ENCODE results near the gene TRPT1. TPM values are rescaled to one million over a fixed set of nuclear protein-coding genes. Genes with fewer than 3 reads are reported as not detected.

Gene TRPT1
- polyA plus RNA-seq, 2 of the 4 experiments (the other 2 are of a cell fraction), result 18.6 to 28.5 TPM

DNA sequence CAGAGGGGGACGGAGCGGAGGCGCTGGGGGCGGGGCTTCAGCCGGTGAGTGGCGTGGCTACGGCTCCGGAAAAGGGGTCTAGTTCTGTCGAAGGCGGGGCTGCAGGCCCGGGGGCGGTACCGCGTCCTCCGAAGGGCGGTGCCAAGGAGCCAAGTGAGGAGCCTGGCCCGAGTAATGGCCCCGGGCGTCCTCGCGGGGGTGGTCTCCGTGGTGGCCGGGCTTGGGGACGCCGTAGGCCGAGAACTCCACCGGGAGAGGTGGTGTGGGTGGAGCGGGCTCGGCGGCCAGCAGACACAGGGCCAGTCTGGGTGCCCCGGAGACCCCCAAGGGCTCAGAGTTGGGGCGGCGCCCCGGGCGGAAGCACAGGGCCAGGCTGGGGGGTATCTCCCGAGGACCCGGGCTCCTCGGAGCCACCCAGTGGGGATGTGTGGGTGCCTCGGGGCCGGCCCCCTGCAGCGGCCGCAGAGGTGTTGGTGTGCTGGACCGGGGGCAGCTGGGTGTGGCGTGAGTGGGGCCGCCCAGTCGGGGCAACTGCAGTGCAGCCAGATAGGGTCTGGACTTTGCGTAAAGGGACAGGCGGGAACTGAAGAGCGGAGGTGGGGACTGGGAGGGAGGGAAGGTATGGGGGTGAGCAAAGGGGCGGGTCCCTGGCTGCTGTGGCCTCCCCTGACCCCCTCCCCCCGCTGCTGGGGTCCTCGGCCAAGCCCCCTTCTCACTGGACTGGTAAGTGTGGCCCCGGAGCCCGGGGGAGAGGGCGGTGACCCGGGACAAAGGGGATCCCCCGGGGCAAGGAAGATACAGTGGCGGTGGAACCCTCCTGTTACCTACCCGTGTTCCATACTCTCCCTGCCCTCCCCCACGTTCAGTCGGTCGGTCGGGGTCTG is 15.7 kb upstream of the TRPT1 start (continued):
- TF ChIP-seq, protein P1, sequence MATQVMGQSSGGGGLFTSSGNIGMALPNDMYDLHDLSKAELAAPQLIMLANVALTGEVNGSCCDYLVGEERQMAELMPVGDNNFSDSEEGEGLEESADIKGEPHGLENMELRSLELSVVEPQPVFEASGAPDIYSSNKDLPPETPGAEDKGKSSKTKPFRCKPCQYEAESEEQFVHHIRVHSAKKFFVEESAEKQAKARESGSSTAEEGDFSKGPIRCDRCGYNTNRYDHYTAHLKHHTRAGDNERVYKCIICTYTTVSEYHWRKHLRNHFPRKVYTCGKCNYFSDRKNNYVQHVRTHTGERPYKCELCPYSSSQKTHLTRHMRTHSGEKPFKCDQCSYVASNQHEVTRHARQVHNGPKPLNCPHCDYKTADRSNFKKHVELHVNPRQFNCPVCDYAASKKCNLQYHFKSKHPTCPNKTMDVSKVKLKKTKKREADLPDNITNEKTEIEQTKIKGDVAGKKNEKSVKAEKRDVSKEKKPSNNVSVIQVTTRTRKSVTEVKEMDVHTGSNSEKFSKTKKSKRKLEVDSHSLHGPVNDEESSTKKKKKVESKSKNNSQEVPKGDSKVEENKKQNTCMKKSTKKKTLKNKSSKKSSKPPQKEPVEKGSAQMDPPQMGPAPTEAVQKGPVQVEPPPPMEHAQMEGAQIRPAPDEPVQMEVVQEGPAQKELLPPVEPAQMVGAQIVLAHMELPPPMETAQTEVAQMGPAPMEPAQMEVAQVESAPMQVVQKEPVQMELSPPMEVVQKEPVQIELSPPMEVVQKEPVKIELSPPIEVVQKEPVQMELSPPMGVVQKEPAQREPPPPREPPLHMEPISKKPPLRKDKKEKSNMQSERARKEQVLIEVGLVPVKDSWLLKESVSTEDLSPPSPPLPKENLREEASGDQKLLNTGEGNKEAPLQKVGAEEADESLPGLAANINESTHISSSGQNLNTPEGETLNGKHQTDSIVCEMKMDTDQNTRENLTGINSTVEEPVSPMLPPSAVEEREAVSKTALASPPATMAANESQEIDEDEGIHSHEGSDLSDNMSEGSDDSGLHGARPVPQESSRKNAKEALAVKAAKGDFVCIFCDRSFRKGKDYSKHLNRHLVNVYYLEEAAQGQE (IDR thresholded peaks at IDR 0.05), result no peak
- no peak for TF ChIP-seq CHD2 (IDR thresholded peaks at IDR 0.05; ENCODE audit: low read length, partially characterized antibody)
- TF ChIP-seq SMC3 (IDR thresholded peaks at IDR 0.05), result no peak
- TF ChIP-seq GATA3 (IDR thresholded peaks at IDR 0.05; ENCODE audit: borderline replicate concordance), result no peak; the same call in 1 of the 2 replicates
- TF ChIP-seq NPAS2 (CRISPR knock-in tag; IDR thresholded peaks at IDR 0.05; ENCODE audit: borderline replicate concordance), result no peak
- TF ChIP-seq ZNF302 (CRISPR knock-in tag; IDR thresholded peaks at IDR 0.05), result no peak
- TF ChIP-seq NR3C1 (IDR thresholded peaks at IDR 0.05), result no peak
- peak; percentile 86; the same call in 1 of the 2 replicates for TF ChIP-seq TP53 (CRISPR knock-in tag; IDR thresholded peaks at IDR 0.05)
- no peak for TF ChIP-seq FOSB (CRISPR knock-in tag; IDR thresholded peaks at IDR 0.05)
- no peak for TF ChIP-seq ZFP36 (IDR thresholded peaks at IDR 0.05; ENCODE audit: borderline replicate concordance, partially characterized antibody)
- TF ChIP-seq RAD21 (conservative IDR thresholded peaks at IDR 0.05 in 1 of 2, IDR thresholded peaks at IDR 0.05 in 1 of 2), result no peak
- no peak for TF ChIP-seq KDM1A (IDR thresholded peaks at IDR 0.05; ENCODE audit: low read depth)
- TF ChIP-seq, protein P2, sequence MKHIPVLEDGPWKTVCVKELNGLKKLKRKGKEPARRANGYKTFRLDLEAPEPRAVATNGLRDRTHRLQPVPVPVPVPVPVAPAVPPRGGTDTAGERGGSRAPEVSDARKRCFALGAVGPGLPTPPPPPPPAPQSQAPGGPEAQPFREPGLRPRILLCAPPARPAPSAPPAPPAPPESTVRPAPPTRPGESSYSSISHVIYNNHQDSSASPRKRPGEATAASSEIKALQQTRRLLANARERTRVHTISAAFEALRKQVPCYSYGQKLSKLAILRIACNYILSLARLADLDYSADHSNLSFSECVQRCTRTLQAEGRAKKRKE (CRISPR knock-in tag; IDR thresholded peaks at IDR 0.05; ENCODE audit: low read depth), result no peak
- no peak for TF ChIP-seq ESRRA (IDR thresholded peaks at IDR 0.05; ENCODE audit: borderline replicate concordance, low read length)

DNA sequence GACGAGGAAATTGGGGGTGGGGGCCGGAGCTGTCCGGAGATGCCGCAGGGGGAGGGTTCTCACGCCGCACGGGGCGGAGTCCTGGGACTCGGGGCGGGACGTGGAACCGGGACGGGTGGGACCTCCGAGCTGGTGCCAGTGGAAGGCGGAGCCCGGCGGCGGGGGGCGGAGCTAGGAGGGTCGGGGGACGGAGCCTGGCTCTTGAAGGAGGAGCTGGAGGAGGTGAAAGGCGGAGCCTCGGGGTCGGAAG is 15.2 kb upstream of the TRPT1 start:
- Histone ChIP-seq H3K27ac (peak overlapping the region; percentile 88), H3K4me1 (peaks cover 41% of the 10 kb centered on the region), H3K9me3 (no peaks in the 10 kb centered on the region), H3K4me3 (peak overlapping the region; percentile 53), H3K4me2 (peak overlapping the region; percentile 81; the same call in 1 of the 3 replicates)
- ChIA-PET CTCF (interaction anchor here (0.8 to 12.2 kb wide), 3 partner anchors 9 to 63 kb away, joined by 4 to 206 read pairs (median 4); partner anchors contain the start of genes CATSPERZ and ESRRA), POLR2A (interaction anchor here (0.7 to 2.7 kb wide), 15 partner anchors 9 to 101 kb away, joined by 3 to 15 read pairs (median 5); partner anchors contain the start of genes BAD, DNAJC4, GPR137 and MACROD1)
- 0% methylated on average over 2 of the region's 24 CpGs for WGBS (ENCODE audit: missing lambda C conversion rate)
- FAIRE-seq (no peak), DNase-seq (ENCODE audit: low read depth in 1 of 2, low spot score in 1 of 2) (peak in 1 of 2 experiments; percentile 99), ATAC-seq (peak; percentile 55 to 78)
- TF ChIP-seq TFCP2L1 (CRISPR knock-in tag; IDR thresholded peaks at IDR 0.05), result 0 out of 2 replicates have a peak, but pooled peaks have one; percentile 46
- no peak for TF ChIP-seq RAD21 (conservative IDR thresholded peaks at IDR 0.05 in 1 of 2, IDR thresholded peaks at IDR 0.05 in 1 of 2)
- TF ChIP-seq JUNB (IDR thresholded peaks at IDR 0.05), result no peak
- TF ChIP-seq KDM5A (IDR thresholded peaks at IDR 0.05), result no peak
- TF ChIP-seq, protein P3, sequence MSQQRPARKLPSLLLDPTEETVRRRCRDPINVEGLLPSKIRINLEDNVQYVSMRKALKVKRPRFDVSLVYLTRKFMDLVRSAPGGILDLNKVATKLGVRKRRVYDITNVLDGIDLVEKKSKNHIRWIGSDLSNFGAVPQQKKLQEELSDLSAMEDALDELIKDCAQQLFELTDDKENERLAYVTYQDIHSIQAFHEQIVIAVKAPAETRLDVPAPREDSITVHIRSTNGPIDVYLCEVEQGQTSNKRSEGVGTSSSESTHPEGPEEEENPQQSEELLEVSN (IDR thresholded peaks at IDR 0.05; ENCODE audit: borderline replicate concordance, low read depth), result no peak

Measured in A549 (cell line).